K562 (cell line): ENCODE results near the gene HCAR1. TPM values are rescaled to one million over a fixed set of nuclear protein-coding genes. Genes with fewer than 3 reads are reported as not detected.
A peak's percentile ranks its signal among the peaks of the same experiment; 100 is the strongest.

Experiments used
- ATAC-seq: fragments of 200-7000 bp; cut with Tn5 transposase; 3 replicates; pipeline ENCODE4 v1.9.1; 2020; ENCODE audit warnings: moderate library complexity
- BruUV-seq: library from RNA; stranded (reverse); fragments of 400-500 nt; replicated peaks from 2 replicates; lab custom pipeline; 2021; lab: Mats Ljungman, UMichigan
- CTCF ChIA-PET: fragments of 300-600 bp; formaldehyde crosslinking; extraction: SDS; loops from one replicate; lab custom pipeline; 2021; ENCODE audit warnings: low intra/inter-chr PET ratio; lab: Yijun Ruan, JAX
- POLR2A ChIA-PET: fragments of 300-600, 350-650 bp; sonication (Branson Sonifier 250); formaldehyde crosslinking; extraction: SDS; loops from one replicate; lab custom pipeline; 2021; ENCODE audit warnings: antibody characterized with exemption, inconsistent platforms; lab: Yijun Ruan, JAX
- DNase-seq, 4 experiments: peaks; one replicate each; pipeline versions ENCODE4 v3.0.0 to v3.0.0-alpha.2; 2011 to 2018; ENCODE audit warnings: low spot score in 3 of 4, mixed read lengths in 3 of 4; ENCODE audit errors: extremely low read depth in 1 of 4
- FAIRE-seq: peaks from 2 replicates; lab custom pipeline; 2011; peaks lifted over from hg19 to GRCh38; lab: Jason Lieb, UNC
- H2AFZ ChIP-seq: 2 replicates; pipeline ENCODE4 v1.6.0; 2011; ENCODE audit warnings: low read depth, low read length, control low read depth, inconsistent platforms
- H3K27ac ChIP-seq: fragments of 200-600 bp; 3 replicates; pipeline ENCODE4 v1.8.0; 2011; ENCODE audit warnings: low read depth, mild to moderate bottlenecking, control low read depth, inconsistent platforms, low read length, moderate library complexity, mixed read lengths; ENCODE audit errors: extremely low read depth
- H3K27me3 ChIP-seq, 2 experiments: fragments of 300-600 bp in 1 of 2; 2 replicates in 1 of 2; 3 replicates in 1 of 2; pipeline versions ENCODE4 v1.6.0 to v1.8.0; 2011; ENCODE audit warnings: inconsistent platforms in 2 of 2, low read length in 2 of 2, mild to moderate bottlenecking in 1 of 2, mixed read lengths in 1 of 2, moderate library complexity in 1 of 2; ENCODE audit not compliant: control insufficient read depth in 2 of 2, insufficient read depth in 2 of 2
- H3K36me3 ChIP-seq: fragments of 300-600 bp; 3 replicates; pipeline ENCODE4 v1.8.0; 2011; ENCODE audit warnings: mild to moderate bottlenecking, low read length, inconsistent platforms; ENCODE audit not compliant: control insufficient read depth, insufficient read depth
- H3K4me1 ChIP-seq, 2 experiments: fragments of 200-600 bp in 1 of 2; replicated peaks in 1 of 2; 2 replicates in 1 of 2; 3 replicates in 1 of 2; pipeline versions ENCODE4 v1.5.1 to v1.8.0; 2011; ENCODE audit warnings: inconsistent platforms in 2 of 2, low read length in 2 of 2, mild to moderate bottlenecking in 1 of 2, mixed read lengths in 1 of 2, moderate library complexity in 1 of 2; ENCODE audit not compliant: control insufficient read depth in 2 of 2, insufficient read depth in 2 of 2
- H3K4me2 ChIP-seq: 2 replicates; pipeline ENCODE4 v1.6.1; 2011; ENCODE audit warnings: low read length, control low read depth, inconsistent platforms, mixed read lengths; ENCODE audit not compliant: insufficient read depth
- H3K4me3 ChIP-seq: fragments of 200-600 bp; sonication (generic), shearing (Covaris generic); 2 replicates; pipeline ENCODE4 v1.5.1; 2016; ENCODE audit warnings: control low read depth, inconsistent platforms
- H3K79me2 ChIP-seq: fragments of 200-600 bp; 3 replicates; pipeline ENCODE4 v1.8.0; 2011; ENCODE audit warnings: low read length, inconsistent platforms; ENCODE audit not compliant: control insufficient read depth, insufficient read depth
- H3K9ac ChIP-seq, 2 experiments: 2 replicates each; pipeline versions ENCODE4 v1.6.0 to v1.6.1; 2011; ENCODE audit warnings: low read depth in 2 of 2, low read length in 2 of 2, control low read depth in 1 of 2, inconsistent platforms in 1 of 2, mild to moderate bottlenecking in 1 of 2, mixed read lengths in 1 of 2; ENCODE audit not compliant: insufficient read depth in 1 of 2
- H3K9me1 ChIP-seq: one replicate; pipeline ENCODE4 v1.6.0; 2011; ENCODE audit warnings: inconsistent platforms, mild to moderate bottlenecking, low read length, moderate library complexity; ENCODE audit not compliant: control insufficient read depth, insufficient read depth
- H3K9me3 ChIP-seq: replicated peaks from 2 replicates; pipeline ENCODE4 v1.5.1; 2011; ENCODE audit warnings: low read depth, low read length, inconsistent platforms; ENCODE audit not compliant: control insufficient read depth, insufficient read depth
- H4K20me1 ChIP-seq: replicated peaks from 2 replicates; pipeline ENCODE4 v1.6.1; 2011; ENCODE audit warnings: low read length, inconsistent platforms, mixed read lengths; ENCODE audit not compliant: control insufficient read depth, insufficient read depth
- ATF1 ChIP-seq, 2 experiments: fragments of 450-650 bp in 1 of 2; IDR thresholded peaks; 2 replicates each; pipeline ENCODE4 v1.6.1; 2016; ENCODE audit warnings: missing compliant biosample characterization in 1 of 2, missing genetic modification characterization in 1 of 2
- ATF7 ChIP-seq: fragments of 450-650 bp; IDR thresholded peaks from 2 replicates; pipeline ENCODE4 v1.7.1; 2014; ENCODE audit warnings: mild to moderate bottlenecking, moderate library complexity
- BHLHE40 ChIP-seq: IDR thresholded peaks from 2 replicates; pipeline ENCODE4 v1.6.1; 2011; ENCODE audit warnings: low read length, improper control_type of control experiment
- BRD4 ChIP-seq: fragments of 200-600 bp; sonication (generic); IDR thresholded peaks from 2 replicates; pipeline ENCODE4 v1.6.1; 2017; ENCODE audit warnings: inconsistent platforms
- CTBP1 ChIP-seq: fragments of 450-650 bp; IDR thresholded peaks from 2 replicates; pipeline ENCODE4 v1.6.1; 2016; ENCODE audit warnings: borderline replicate concordance
- ETV1 ChIP-seq: fragments of 450-650 bp; conservative IDR thresholded peaks from 2 replicates; pipeline ENCODE4 v1.6.1; 2016; ENCODE audit warnings: missing genetic modification characterization, control low read depth, low read depth, missing compliant biosample characterization
- HLTF ChIP-seq: fragments of 450-650 bp; IDR thresholded peaks from 2 replicates; pipeline ENCODE4 v1.6.1; 2016
- NFE2 ChIP-seq: IDR thresholded peaks from 2 replicates; pipeline ENCODE4 v1.6.1; 2014; ENCODE audit warnings: antibody characterized with exemption, low read depth
- NR1H2 ChIP-seq: sonication (generic); formaldehyde crosslinking; IDR thresholded peaks from 2 replicates; pipeline ENCODE4 v1.4.0; 2020; ENCODE audit warnings: mild to moderate bottlenecking, missing genetic modification reagents
- SRF ChIP-seq, 2 experiments: fragments of 250-450, 450-650 bp in 1 of 2; sonication (Bioruptor Pico) in 1 of 2; sonication (generic) in 1 of 2; formaldehyde crosslinking; IDR thresholded peaks; 2 replicates each; pipeline versions ENCODE4 v1.5.0 to v1.5.1; 2020 to 2022; ENCODE audit warnings: mild to moderate bottlenecking in 1 of 2, missing genetic modification reagents in 1 of 2
- STAT5B ChIP-seq: fragments of 250-450 bp; sonication (Bioruptor Pico); IDR thresholded peaks from 2 replicates; pipeline ENCODE4 v1.8.0; 2021; ENCODE audit warnings: mild to moderate bottlenecking, inconsistent platforms
- TEAD4 ChIP-seq, 2 experiments: sonication (generic) in 1 of 2; formaldehyde crosslinking in 1 of 2; IDR thresholded peaks; 2 replicates each; pipeline versions ENCODE4 v1.6.1 to v1.8.0; 2012 to 2022; ENCODE audit warnings: borderline replicate concordance in 1 of 2, inconsistent platforms in 1 of 2, low read length in 1 of 2, mild to moderate bottlenecking in 1 of 2, missing genetic modification reagents in 1 of 2
- WGBS: fragments of 100-300 bp; shearing (Covaris generic); methylation state at CpG from one replicate; pipeline ENCODE4 v1.1.6; 2016; ENCODE audit warnings: low coverage, mixed read lengths; ENCODE audit not compliant: insufficient coverage; ENCODE audit errors: missing lambda C conversion rate; 5-methylcytosine and 5-hydroxymethylcytosine counted together
- in situ Hi-C: fragments of 300-500 bp; cut with MboI; formaldehyde crosslinking; loops from 4 replicates; pipeline ENCODE4 v1.15.0; 2018; ENCODE audit warnings: inconsistent platforms, mixed read lengths
- intact Hi-C: fragments of 100-400 bp; cut with micrococcal nuclease; formaldehyde crosslinking; loops from 2 replicates; pipeline ENCODE4 v1.14.2; 2022
- polyA plus RNA-seq, 8 experiments: library from polyadenylated mRNA; depleted of rRNA in 4 of 8; stranded (reverse) in 5 of 8; unstranded in 3 of 8; fragments of >200 nt; fragmentation: Nextera tagmentation in 2 of 8; fragmentation: Illumina TruSeq in 1 of 8; extraction: Ambion mirVana in 2 of 8; extraction: Trizol in 1 of 8; gene quantifications; 2 replicates each; pipeline versions ENCODE4 v1.2.1 to v1.2.3, GENCODE V29; 2011 to 2014; ENCODE audit warnings: inconsistent platforms in 1 of 8, missing spikeins in 1 of 8
- total RNA-seq, 7 experiments: library from RNA; depleted of rRNA in 6 of 7; stranded (reverse); fragments of >200 nt in 6 of 7; fragmentation: Illumina TruSeq in 2 of 7; extraction: Trizol in 2 of 7; gene quantifications; 2 replicates each; pipeline versions ENCODE4 v1.2.1 to v1.2.3, GENCODE V29; 2011 to 2021; ENCODE audit warnings: low replicate concordance in 1 of 7
- TF ChIP-seq, protein P1 (sequence below): fragments of 200-800 bp; sonication (Bioruptor generic); IDR thresholded peaks from 2 replicates; pipeline ENCODE4 v1.6.1; 2017; ENCODE audit warnings: missing genetic modification characterization, missing compliant biosample characterization
- TF ChIP-seq, protein P2 (sequence below): fragments of 450-650 bp; IDR thresholded peaks from 2 replicates; pipeline ENCODE4 v1.6.1; 2016
- TF ChIP-seq, protein P3 (sequence below): fragments of 450-650 bp; IDR thresholded peaks from 2 replicates; pipeline ENCODE4 v1.6.1; 2016; ENCODE audit warnings: missing biosample characterization, missing genetic modification characterization
- TF ChIP-seq, protein P4 (sequence below), 3 experiments: fragments of 200-800 bp in 1 of 3; sonication (Bioruptor generic) in 1 of 3; sonication (generic) in 1 of 3; formaldehyde crosslinking in 1 of 3; IDR thresholded peaks; 2 replicates each; pipeline versions ENCODE4 v1.6.1 to v1.8.0; 2016 to 2022; ENCODE audit warnings: mild to moderate bottlenecking in 2 of 3, missing compliant biosample characterization in 2 of 3, missing genetic modification characterization in 2 of 3, missing genetic modification reagents in 1 of 3

HCAR1 gene
- total and polyA plus RNA-seq, 9 of the 15 experiments (the other 6 are each of a cell fraction or from before 2014, with no cell fraction given) = not detected

DNA sequence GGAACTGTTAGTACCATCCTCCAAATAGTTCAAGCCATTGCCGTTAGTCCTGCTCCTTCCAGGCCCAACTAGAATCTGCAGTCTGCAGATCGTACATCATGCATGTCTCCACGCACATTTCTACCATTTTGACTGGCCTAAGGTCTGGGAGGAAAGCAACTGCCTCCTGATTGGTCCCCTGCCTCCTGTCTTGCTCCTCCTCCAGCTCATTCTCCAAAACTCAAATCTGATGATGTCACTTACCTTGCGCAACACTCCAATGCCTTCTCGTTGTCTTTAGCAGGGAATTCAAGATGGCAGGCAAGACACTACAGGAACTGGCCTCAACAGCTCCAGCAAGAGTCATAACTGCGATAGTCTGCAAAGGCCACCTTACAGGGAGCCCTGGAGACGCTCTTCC, 9.7 kb upstream of the HCAR1 start:
- no peak overlapping the region for H3K4me3 ChIP-seq
- H3K36me3 ChIP-seq = no peaks in the 10 kb centered on the region
- DNase-seq = peak; percentile 56 to 69 (median 64)
- H4K20me1 ChIP-seq = no peaks in the 10 kb centered on the region
- H2AFZ ChIP-seq = peak overlapping the region; percentile 89
- peaks cover 0 to 11% of the 10 kb centered on the region in 2 experiments; a peak in 3 of 5 replicates for H3K4me1 ChIP-seq
- H3K27me3 ChIP-seq = no peaks in the 10 kb centered on the region
- H3K79me2 ChIP-seq = no peaks in the 10 kb centered on the region
- H3K9me3 ChIP-seq = no peaks in the 10 kb centered on the region
- in situ Hi-C loops (no loop called here), intact Hi-C loops (no loop called here)
- POLR2A ChIA-PET = interaction anchor here (0.7 kb wide), 1 partner anchor 373 kb away, joined by 3 read pairs; no protein-coding TSS in a partner anchor
- CTCF ChIA-PET = no interaction called here
- peak overlapping the region; percentile 26; the same call in 1 of the 2 replicates for H3K4me2 ChIP-seq
- H3K27ac ChIP-seq = no peak overlapping the region
- BruUV-seq = no TSS peak
- no peaks in the 10 kb centered on the region for H3K9me1 ChIP-seq
- no peak overlapping the region for H3K9ac ChIP-seq
- FAIRE-seq = peak; percentile 76
- WGBS = 50% methylated on average over 7 of the region's 7 CpGs
- ATAC-seq = peak; percentile 92
- TF ChIP-seq, protein P1, sequence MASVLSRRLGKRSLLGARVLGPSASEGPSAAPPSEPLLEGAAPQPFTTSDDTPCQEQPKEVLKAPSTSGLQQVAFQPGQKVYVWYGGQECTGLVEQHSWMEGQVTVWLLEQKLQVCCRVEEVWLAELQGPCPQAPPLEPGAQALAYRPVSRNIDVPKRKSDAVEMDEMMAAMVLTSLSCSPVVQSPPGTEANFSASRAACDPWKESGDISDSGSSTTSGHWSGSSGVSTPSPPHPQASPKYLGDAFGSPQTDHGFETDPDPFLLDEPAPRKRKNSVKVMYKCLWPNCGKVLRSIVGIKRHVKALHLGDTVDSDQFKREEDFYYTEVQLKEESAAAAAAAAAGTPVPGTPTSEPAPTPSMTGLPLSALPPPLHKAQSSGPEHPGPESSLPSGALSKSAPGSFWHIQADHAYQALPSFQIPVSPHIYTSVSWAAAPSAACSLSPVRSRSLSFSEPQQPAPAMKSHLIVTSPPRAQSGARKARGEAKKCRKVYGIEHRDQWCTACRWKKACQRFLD = 0 out of 2 replicates have a peak, but pooled peaks have one; percentile 26
- TF ChIP-seq NR1H2 (CRISPR knock-in tag) = no peak
- TF ChIP-seq STAT5B (CRISPR knock-in tag) = no peak
- no peak for TF ChIP-seq HLTF
- TF ChIP-seq ATF1 (CRISPR knock-in tag; IDR thresholded peaks at IDR 0.05) = no peak
- peak; percentile 51 for TF ChIP-seq ATF1 (tag; IDR thresholded peaks at IDR 0.05)
- TF ChIP-seq BRD4 = no peak
- TF ChIP-seq ATF7 = peak; percentile 95
- TF ChIP-seq BHLHE40 = no peak
- peak; percentile 45 for TF ChIP-seq TEAD4 (IDR thresholded peaks at IDR 0.05; ENCODE audit: low read length)
- no peak for TF ChIP-seq TEAD4 (CRISPR knock-in tag; IDR thresholded peaks at IDR 0.05; ENCODE audit: borderline replicate concordance)
- TF ChIP-seq ETV1 (tag) = peak; percentile 29; the same call in 1 of the 2 replicates
- TF ChIP-seq, protein P2, sequence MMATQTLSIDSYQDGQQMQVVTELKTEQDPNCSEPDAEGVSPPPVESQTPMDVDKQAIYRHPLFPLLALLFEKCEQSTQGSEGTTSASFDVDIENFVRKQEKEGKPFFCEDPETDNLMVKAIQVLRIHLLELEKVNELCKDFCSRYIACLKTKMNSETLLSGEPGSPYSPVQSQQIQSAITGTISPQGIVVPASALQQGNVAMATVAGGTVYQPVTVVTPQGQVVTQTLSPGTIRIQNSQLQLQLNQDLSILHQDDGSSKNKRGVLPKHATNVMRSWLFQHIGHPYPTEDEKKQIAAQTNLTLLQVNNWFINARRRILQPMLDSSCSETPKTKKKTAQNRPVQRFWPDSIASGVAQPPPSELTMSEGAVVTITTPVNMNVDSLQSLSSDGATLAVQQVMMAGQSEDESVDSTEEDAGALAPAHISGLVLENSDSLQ = peak; percentile 72
- TF ChIP-seq, protein P3, sequence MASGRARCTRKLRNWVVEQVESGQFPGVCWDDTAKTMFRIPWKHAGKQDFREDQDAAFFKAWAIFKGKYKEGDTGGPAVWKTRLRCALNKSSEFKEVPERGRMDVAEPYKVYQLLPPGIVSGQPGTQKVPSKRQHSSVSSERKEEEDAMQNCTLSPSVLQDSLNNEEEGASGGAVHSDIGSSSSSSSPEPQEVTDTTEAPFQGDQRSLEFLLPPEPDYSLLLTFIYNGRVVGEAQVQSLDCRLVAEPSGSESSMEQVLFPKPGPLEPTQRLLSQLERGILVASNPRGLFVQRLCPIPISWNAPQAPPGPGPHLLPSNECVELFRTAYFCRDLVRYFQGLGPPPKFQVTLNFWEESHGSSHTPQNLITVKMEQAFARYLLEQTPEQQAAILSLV (tag) = peak; percentile 98
- no peak for TF ChIP-seq SRF (CRISPR knock-in tag; IDR thresholded peaks at IDR 0.05)
- peak; percentile 52 for TF ChIP-seq NFE2
- TF ChIP-seq CTBP1 = peak; percentile 29; the same call in 1 of the 2 replicates
- TF ChIP-seq, protein P4, sequence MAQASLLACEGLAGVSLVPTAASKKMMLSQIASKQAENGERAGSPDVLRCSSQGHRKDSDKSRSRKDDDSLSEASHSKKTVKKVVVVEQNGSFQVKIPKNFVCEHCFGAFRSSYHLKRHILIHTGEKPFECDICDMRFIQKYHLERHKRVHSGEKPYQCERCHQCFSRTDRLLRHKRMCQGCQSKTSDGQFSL (CRISPR knock-in tag; IDR thresholded peaks at IDR 0.05) = no peak
- TF ChIP-seq, protein P4 (tag; IDR thresholded peaks at IDR 0.05) = no peak
